HCT116 (cell line): ENCODE measurements around the gene PDE4DIP.
"Not testable (repeated sequence)": the region's sequence is repeated elsewhere in the genome, so short reads cannot be mapped to it uniquely, and the experiment has no call there.

Experiments used
- CTCF ChIP-seq, 3 experiments: fragments of 200-600 bp in 1 of 3; sonication (generic) in 1 of 3; IDR thresholded peaks in 2 of 3; conservative IDR thresholded peaks in 1 of 3; 2 replicates each; pipeline ENCODE4 v1.5.1; 2012 to 2017; ENCODE audit warnings: low read depth in 2 of 3, low read length in 2 of 3, antibody characterized with exemption in 1 of 3, borderline replicate concordance in 1 of 3, control low read depth in 1 of 3, mild to moderate bottlenecking in 1 of 3, mixed read lengths in 1 of 3, mixed run types in 1 of 3, moderate library complexity in 1 of 3; ENCODE audit not compliant: insufficient read depth in 1 of 3
- MAX ChIP-seq: IDR thresholded peaks from 2 replicates; pipeline ENCODE4 v1.6.1; 2012
- POLR2AphosphoS5 ChIP-seq: IDR thresholded peaks from 2 replicates; pipeline ENCODE4 v1.6.1; 2011; ENCODE audit warnings: mild to moderate bottlenecking, low read depth, low read length, moderate library complexity
- REST ChIP-seq: IDR thresholded peaks from 2 replicates; pipeline ENCODE4 v1.6.1; 2012; ENCODE audit warnings: low read depth
- SIN3A ChIP-seq: IDR thresholded peaks from 2 replicates; pipeline ENCODE4 v1.6.1; 2012; ENCODE audit warnings: low read depth
- SRF ChIP-seq: IDR thresholded peaks from 2 replicates; pipeline ENCODE4 v1.6.1; 2012; ENCODE audit warnings: low read depth
- TCF7L2 ChIP-seq: IDR thresholded peaks from 2 replicates; pipeline ENCODE4 v1.7.0; 2011; ENCODE audit warnings: borderline replicate concordance, inconsistent platforms; ENCODE audit not compliant: insufficient read depth, insufficient read length; ENCODE audit errors: extremely low read depth
- ZNF274 ChIP-seq: fragments of 200-500 bp; sonication (Bioruptor generic); IDR thresholded peaks from 2 replicates; pipeline ENCODE4 v1.6.1; 2014; ENCODE audit warnings: mild to moderate bottlenecking, low read depth, low read length, inconsistent platforms

- not testable (repeated sequence) for TF ChIP-seq TCF7L2; REST; ZNF274; POLR2AphosphoS5; MAX; SRF; CTCF (IDR thresholded peaks at IDR 0.05 in 2 of 3, conservative IDR thresholded peaks at IDR 0.05 in 1 of 3; ENCODE audit: borderline replicate concordance in 1 of 3, insufficient read depth in 1 of 3, low read depth in 2 of 3, low read length in 2 of 3); SIN3A
These were observed 174.3 kb downstream of the PDE4DIP start for GRCh38 chr1:149018577-149018976.
